GM12875 (cell line): ENCODE data around the gene HS6ST1.

Experiments used
- H3K4me3 ChIP-seq: one replicate; pipeline ENCODE4 v1.5.1; 2011; ENCODE audit warnings: low read depth, low read length, control low read depth
- CTCF ChIP-seq: IDR thresholded peaks from 2 replicates; pipeline ENCODE4 v1.5.1; 2011; ENCODE audit warnings: low read depth, mild to moderate bottlenecking, control low read depth, inconsistent platforms, low read length, moderate library complexity, borderline replicate concordance; ENCODE audit not compliant: insufficient read depth

The HS6ST1 gene, protein sequence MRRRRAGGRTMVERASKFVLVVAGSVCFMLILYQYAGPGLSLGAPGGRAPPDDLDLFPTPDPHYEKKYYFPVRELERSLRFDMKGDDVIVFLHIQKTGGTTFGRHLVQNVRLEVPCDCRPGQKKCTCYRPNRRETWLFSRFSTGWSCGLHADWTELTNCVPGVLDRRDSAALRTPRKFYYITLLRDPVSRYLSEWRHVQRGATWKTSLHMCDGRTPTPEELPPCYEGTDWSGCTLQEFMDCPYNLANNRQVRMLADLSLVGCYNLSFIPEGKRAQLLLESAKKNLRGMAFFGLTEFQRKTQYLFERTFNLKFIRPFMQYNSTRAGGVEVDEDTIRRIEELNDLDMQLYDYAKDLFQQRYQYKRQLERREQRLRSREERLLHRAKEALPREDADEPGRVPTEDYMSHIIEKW

GRCh38 chr2:128318776-128319464, at the start of gene HS6ST1:
HS6ST1 (minus strand) TSS chr2:128318868; CDS start chr2:128318563, 305 bp downstream.
- peak within 1 kb of the TSS; percentile 56 for H3K4me3 ChIP-seq
- no peak for TF ChIP-seq CTCF

- TF ChIP-seq CTCF: no peak
- H3K4me3 ChIP-seq: no peak overlapping the region
These were observed 49.1 kb upstream of the HS6ST1 start for GRCh38 chr2:128367601-128368359.

DNA sequence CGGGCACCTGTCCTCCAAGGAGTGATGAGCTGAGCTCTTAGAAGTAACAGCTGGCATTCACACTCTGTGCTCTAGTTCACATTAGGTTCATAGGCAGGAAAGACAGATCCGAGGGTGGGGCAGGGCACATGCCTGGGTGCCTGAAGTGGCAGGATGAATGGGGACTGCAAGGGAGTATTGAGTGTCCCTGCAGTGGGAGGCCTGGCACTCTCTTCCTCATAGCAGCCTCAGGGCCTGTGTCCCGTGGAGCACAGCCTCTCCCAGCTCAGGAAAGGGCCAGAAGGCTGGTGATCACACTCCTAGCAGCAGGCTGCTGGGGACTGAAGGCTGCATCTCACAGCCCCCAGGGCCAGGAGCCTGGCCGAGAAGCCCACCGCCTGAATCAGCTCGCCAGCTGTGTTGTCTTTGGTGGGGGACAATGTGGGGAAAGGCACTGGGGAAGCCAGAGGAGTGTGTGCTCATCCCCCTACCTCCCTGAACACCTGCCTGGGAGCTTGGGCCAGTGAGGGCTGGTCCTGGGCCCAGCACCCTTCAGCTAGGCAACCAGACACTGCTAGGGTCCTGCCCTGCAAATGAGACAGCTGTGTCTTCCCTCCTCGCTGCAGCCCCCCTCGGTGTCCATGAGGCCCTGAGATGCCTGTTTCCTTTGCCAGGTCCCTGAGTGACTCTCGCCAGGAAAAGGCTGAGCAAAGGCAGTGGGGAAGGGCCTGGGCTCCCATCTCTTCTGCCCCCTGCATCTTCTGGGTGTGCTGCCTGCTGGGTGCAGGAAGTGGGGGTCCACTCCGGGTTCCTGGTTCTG, 48.2 kb upstream of the HS6ST1 start:
- H3K4me3 ChIP-seq: no peak overlapping the region
- no peak for TF ChIP-seq CTCF

DNA sequence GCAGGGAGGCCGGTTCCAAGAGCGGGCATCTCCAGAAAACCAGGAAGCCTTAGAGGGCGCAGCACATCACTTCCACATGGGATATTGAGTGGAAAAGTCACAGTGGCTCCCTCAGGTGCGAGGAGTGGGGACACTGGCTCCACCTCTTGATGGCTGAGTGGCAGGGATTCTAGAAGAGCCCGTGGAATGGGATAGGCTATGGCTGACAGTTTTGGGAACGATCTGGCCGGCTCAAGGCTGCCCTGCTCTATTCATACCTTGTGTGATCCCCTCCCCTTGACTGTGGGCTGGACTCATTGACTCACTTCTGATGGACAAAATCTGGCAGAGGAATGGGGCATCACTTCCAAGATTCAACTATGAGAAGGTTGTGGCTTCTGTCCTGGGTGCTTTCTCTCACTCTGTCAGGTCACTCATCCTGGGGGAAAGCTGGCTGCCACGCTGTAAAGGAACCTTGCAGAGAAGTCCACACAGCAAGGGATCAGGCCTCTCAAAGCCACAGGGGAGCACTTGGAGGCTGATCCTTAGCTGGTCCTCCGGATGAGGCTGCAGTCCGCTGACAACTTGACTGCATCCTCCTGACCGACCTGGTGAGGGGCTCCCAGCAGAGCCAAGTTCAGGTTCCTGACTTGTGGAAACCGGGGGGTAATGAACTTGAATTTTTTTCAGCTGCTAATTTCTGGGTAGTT, 46.7 kb upstream of the HS6ST1 start:
- no peak overlapping the region for H3K4me3 ChIP-seq
- no peak for TF ChIP-seq CTCF

- no peak for TF ChIP-seq CTCF
- H3K4me3 ChIP-seq: no peak overlapping the region
These were observed 45.8 kb upstream of the HS6ST1 start for GRCh38 chr2:128364441-128364911.

- H3K4me3 ChIP-seq: no peak overlapping the region
These were observed 45.3 kb upstream of the HS6ST1 start for GRCh38 chr2:128363934-128364361.

More at GRCh38 chr2:128363934-128364361, 45.3 kb upstream of the HS6ST1 start:
- no peak for TF ChIP-seq CTCF
